ENCODE measurements around the gene NOSTRIN.

GRCh38 chr2:168798888-168799410 is 3.5 kb upstream of the NOSTRIN start:
- TF ChIP-seq, protein P1, sequence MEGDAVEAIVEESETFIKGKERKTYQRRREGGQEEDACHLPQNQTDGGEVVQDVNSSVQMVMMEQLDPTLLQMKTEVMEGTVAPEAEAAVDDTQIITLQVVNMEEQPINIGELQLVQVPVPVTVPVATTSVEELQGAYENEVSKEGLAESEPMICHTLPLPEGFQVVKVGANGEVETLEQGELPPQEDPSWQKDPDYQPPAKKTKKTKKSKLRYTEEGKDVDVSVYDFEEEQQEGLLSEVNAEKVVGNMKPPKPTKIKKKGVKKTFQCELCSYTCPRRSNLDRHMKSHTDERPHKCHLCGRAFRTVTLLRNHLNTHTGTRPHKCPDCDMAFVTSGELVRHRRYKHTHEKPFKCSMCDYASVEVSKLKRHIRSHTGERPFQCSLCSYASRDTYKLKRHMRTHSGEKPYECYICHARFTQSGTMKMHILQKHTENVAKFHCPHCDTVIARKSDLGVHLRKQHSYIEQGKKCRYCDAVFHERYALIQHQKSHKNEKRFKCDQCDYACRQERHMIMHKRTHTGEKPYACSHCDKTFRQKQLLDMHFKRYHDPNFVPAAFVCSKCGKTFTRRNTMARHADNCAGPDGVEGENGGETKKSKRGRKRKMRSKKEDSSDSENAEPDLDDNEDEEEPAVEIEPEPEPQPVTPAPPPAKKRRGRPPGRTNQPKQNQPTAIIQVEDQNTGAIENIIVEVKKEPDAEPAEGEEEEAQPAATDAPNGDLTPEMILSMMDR (IDR thresholded peaks at IDR 0.05) = no peak
- no peak for TF ChIP-seq POLR2A (IDR thresholded peaks at IDR 0.05)
